HFF-Myc (cell line): ENCODE results near the gene PIK3R2.

ENCODE experiments used
- DNase-seq: peaks from one replicate; pipeline ENCODE4 v3.0.0-alpha.2; 2011; ENCODE audit warnings: low read depth; ENCODE audit errors: extremely low read depth
- H3K4me3 ChIP-seq: replicated peaks from 2 replicates; pipeline ENCODE4 v1.5.1; 2011; ENCODE audit warnings: low read depth, mild to moderate bottlenecking, control low read depth, low read length
- CTCF ChIP-seq: IDR thresholded peaks from 2 replicates; pipeline ENCODE4 v1.5.1; 2012; ENCODE audit warnings: mild to moderate bottlenecking, low read depth, low read length, control low read depth; ENCODE audit errors: missing control alignments

Gene PIK3R2

GRCh38 chr19:18135712-18136584 lies 17.0 kb upstream of the PIK3R2 start:
- no peak overlapping the region for H3K4me3 ChIP-seq
- no peak for DNase-seq
- no peak for TF ChIP-seq CTCF

DNA sequence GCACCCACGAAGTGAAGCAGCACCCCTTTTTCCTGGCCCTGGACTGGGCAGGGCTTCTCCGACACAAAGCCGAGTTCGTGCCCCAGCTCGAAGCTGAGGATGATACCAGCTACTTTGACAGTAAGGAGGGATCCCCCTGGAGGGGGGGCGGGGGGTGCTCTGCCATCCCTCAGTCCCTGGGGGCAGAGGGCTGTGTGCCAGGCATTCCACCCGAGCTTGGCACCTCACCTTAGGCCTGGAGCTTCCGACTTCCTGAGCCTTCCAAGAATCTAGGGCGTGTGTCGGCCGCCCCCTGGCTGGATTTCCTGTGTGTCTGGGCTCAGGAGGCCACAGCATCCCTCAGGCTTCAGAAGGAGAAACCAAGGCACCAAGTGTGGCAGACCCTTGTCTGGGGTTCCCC lies 15.7 kb upstream of the PIK3R2 start:
- TF ChIP-seq CTCF = no peak
- no peak for DNase-seq

GRCh38 chr19:18137657-18138339 lies 15.2 kb upstream of the PIK3R2 start:
- DNase-seq = no peak
- H3K4me3 ChIP-seq = no peak overlapping the region
- TF ChIP-seq CTCF = no peak

More for the DNA sequence above, 15.7 kb upstream of the PIK3R2 start:
- no peak overlapping the region for H3K4me3 ChIP-seq

DNA sequence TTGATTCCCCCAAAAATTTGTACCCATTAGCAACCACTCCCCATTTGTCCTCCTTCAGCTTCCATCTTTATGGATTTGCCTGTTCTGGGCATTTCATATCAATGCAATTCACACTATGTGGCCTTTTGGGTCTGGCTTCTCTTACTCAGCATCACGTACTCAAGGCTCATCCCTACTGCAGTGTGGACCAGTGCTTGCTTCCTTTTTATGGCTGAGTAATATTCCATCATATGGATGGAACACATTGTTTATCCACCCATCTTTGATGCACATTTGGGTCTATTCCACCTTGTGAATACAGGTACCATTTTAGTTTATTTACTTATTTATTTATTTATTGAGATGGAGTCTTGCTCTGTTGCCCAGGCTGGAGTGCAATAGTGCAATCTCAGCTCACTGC lies 12.5 kb upstream of the PIK3R2 start:
- no peak for TF ChIP-seq CTCF
- DNase-seq = no peak
- no peak overlapping the region for H3K4me3 ChIP-seq

DNA sequence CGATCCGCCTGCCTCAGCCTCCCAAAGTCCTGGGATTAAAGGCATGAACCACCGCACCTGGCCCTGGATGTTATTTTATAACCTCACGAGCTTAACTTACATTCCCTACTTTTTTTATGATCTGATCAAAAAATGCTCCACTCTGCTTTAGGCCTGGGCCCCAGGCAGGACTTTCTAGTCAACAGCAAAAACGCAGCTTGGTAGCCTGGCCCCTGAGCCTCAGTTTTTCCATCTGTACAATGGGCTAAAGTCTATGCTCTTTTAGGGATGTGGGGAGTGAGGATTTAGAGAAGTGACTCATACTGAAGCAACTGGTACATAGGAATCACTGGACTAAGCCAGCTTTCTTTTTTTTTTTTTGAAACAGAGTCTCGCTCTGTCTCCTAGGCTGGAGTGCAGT lies 11.9 kb upstream of the PIK3R2 start:
- no peak for TF ChIP-seq CTCF
- DNase-seq = no peak
- no peak overlapping the region for H3K4me3 ChIP-seq

- TF ChIP-seq CTCF = no peak
- H3K4me3 ChIP-seq = no peak overlapping the region
- no peak for DNase-seq
Measured at GRCh38 chr19:18143902-18144301, 9.1 kb upstream of the PIK3R2 start.

DNA sequence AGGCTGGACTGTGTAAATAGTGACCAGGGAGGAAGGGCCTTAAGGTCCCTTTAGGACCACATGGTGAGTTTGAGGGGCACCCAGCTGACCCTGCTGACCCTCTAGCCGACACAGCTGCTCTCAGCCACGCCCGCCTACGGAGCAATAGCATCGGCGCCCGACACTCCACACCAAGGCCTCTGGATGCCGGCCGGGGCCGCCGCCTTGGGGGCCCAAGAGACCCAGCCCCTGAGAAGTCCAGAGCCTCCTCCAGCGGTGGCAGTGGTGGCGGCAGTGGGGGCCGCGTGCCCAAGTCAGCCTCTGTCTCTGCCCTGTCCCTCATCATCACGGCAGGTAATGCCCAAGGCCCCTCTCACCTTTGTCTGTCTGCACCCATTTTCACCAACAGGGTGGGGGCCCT lies 8.6 kb upstream of the PIK3R2 start:
- TF ChIP-seq CTCF = no peak
- no peak for DNase-seq
- no peak overlapping the region for H3K4me3 ChIP-seq
